HG02885 (cell line): ENCODE data around the gene SIL1.

Experiments used
- ATAC-seq: cut with Tn5 transposase; IDR thresholded peaks from one replicate; pipeline ENCODE4 v1.9.1; 2021; ENCODE audit warnings: mild to moderate bottlenecking; ENCODE audit not compliant: unreplicated experiment, poor library complexity

The SIL1 gene

DNA sequence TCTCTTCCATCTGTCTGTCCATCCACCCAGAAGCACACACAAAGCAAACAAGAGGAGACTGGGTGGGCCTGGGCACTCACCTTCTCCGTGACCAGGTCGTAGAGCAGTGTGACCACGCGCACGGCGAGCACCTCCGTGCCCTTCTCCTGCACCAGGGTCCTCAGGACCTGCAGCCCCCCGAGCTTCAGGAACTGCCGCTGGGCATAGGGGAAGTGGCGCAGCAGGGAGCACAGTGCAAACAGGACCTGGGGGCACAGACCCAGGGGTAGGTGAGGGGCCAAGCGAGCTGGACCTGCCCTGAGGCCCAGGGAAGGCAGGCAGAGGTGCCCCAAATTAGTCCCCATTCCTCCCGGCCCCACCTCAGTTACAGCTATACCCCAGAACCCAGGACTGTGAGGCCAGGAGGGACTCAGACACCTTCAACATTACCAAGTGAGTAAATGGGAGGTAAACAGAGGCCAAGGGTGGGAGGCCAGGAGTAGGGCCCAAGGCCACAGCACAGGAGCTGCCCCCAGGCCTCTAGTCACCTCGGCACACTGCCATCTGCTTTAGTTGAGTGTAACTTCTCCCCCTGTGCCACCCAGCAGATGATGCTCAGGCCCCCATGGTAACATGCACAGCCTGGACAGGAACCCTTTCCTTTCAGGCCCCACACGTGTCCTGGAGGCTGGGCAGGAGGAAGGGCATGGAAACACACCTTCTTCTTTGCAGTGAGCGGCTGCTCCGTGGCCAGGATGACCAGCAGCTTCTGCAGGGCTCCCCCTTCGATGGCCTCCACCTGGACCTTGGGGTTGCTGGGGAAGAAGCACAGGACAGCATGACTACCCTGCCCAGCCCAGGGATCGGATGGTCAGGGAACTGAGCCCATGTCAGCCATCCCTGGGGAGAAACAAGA, 246.8 kb downstream of the SIL1 start:
- no peak for ATAC-seq

DNA sequence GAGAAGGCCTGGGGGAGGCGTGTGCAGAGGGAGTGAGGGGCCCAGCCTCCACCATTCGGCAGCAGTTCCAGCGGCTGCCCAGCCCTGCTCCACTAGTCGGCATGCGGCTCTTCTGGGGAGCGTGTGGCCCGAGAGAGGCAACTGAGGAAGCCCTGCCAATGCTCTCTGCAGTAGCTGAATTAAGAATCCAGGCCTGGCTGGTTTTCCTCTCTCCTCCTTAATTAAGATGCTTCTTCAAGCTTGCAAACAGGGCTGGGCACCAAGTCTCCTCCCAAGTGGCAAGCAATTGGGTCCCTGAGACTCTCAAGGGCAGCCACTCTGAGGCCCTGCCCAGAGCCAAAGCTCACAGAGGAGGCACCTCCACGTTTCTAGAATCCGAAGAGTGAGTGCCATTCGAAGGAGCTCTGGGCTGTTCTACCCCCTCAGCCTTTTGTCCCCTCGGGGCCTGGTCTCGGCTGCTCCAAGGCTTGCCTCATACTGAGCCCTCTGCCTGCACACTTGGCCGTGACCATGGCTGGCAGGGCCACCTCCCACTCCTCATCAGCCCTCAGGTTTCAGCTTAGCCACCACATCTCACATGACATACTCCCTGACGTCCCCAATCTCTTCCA, 247.6 kb downstream of the SIL1 start:
- no peak for ATAC-seq

DNA sequence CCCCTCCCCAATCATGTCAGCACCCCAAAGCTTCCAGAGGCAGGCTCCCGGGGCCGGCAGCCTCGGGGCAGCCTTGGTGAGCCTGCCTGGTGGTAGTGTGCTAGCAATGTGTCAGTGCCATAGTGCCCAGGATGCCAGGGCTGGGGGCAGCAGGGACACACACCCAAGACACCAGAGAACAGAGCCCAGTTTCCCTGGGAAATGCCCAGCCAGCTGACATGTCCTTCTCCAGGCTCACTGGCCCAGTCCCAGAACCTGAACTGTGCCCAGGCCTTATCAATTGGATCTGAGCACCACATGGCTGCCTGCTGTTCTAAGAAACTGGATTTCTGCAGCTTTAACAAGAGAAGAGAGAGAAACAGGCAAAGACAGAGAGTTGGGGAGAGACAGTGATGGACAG, 248.2 kb downstream of the SIL1 start:
- no peak for ATAC-seq

- ATAC-seq = no peak
Measured at GRCh38 chr5:138949223-138949574, 249.0 kb downstream of the SIL1 start.

GRCh38 chr5:138948471-138949222, 249.5 kb downstream of the SIL1 start:
- ATAC-seq = no peak

GRCh38 chr5:138947780-138948179, 250.4 kb downstream of the SIL1 start:
- no peak for ATAC-seq

- no peak for ATAC-seq
Measured at GRCh38 chr5:138946831-138947560, 251.2 kb downstream of the SIL1 start.

DNA sequence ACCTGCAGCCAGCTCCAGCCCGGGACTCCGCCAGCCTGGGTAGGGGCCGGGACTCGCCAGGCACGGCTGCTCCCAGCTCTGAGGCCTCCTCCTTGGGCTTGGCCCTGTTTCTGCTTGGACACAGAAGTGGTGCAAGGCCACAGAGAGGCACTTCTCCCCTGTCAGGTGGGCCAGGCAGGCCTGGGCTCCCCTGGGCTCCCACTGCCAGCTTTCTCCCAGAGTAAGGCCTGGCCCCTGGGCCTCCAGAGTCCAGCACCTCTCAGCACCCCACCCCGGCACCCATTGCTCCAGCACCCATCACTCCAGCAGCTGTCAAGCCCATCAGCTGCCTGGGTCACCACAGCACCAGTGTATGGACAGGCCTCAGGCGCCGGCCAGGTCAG, 251.9 kb downstream of the SIL1 start:
- no peak for ATAC-seq

- ATAC-seq = no peak
Measured at GRCh38 chr5:138945421-138946240, 252.5 kb downstream of the SIL1 start.

GRCh38 chr5:138944527-138945322, 253.4 kb downstream of the SIL1 start:
- no peak for ATAC-seq

GRCh38 chr5:138943599-138944173, 254.5 kb downstream of the SIL1 start:
- ATAC-seq = no peak

GRCh38 chr5:138942861-138943260, 255.3 kb downstream of the SIL1 start:
- no peak for ATAC-seq

DNA sequence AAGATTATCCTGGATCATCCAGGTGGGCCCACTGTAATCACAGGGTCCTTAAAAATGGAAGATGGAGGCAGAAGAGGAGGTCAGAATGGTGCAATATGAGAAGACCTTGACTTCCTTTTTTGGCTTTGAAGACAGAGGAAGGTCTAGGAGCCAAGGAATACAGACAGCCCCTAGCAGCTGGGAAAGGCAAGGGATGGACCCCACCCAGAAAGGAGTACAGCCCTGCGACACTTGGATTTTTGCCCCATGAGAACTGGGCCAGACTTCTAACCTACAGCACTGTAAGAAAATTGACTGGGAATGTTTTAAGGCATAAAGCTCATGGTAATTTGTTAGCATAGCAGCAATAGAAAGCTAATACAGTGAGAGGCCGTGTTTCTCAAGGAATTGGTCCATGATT, 256.1 kb downstream of the SIL1 start:
- no peak for ATAC-seq

GRCh38 chr5:138938526-138938925, 259.6 kb downstream of the SIL1 start:
- ATAC-seq = no peak

GRCh38 chr5:138937392-138938387, 260.5 kb downstream of the SIL1 start:
- no peak for ATAC-seq

- no peak for ATAC-seq
Measured at GRCh38 chr5:138936968-138937345, 261.2 kb downstream of the SIL1 start.

GRCh38 chr5:138936225-138936967, 261.8 kb downstream of the SIL1 start:
- no peak for ATAC-seq
